Hepatocyte (in vitro differentiated cells): Measurements from ENCODE around the gene PTPN14.

Experiments
- CTCF ChIP-seq: fragments of 200-600 bp; sonication (generic); IDR thresholded peaks from 2 replicates; pipeline ENCODE4 v1.5.1; 2016; ENCODE audit warnings: antibody characterized with exemption, mild to moderate bottlenecking; ENCODE audit not compliant: poor library complexity
- EZH2 ChIP-seq: fragments of 200-600 bp; sonication (generic); IDR thresholded peaks from 2 replicates; pipeline ENCODE4 v1.6.1; 2016; ENCODE audit warnings: antibody characterized with exemption, mild to moderate bottlenecking, borderline replicate concordance
- EZH2phosphoT487 ChIP-seq: fragments of 200-600 bp; sonication (generic); IDR thresholded peaks from one replicate; pipeline ENCODE4 v1.6.1; 2018; ENCODE audit warnings: antibody characterized with exemption, mild to moderate bottlenecking, low read depth, moderate library complexity; ENCODE audit not compliant: unreplicated experiment, severe bottlenecking

DNA sequence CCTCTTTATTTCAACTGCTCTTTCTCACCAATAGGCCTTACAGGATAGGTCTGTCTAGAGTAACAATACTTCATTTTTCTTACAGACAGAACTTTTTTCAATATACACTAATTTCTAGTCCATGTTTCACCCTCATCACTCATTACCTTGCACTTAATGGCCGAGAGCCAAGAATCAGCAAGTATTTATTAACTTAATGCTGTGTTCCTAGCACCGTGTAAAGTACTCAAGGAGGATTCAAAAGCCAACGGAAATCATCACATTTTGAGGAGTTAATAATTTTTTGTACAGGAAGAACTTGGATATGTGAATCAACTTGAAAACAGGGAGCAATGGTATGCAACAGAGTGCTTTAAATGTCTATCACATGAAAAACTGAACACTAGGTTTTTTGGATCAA lies 102.0 kb downstream of the PTPN14 start:
- TF ChIP-seq CTCF: no peak
- TF ChIP-seq EZH2: no peak
- no peak for TF ChIP-seq EZH2phosphoT487
